Adrenal gland (tissue), 5 donors: ENCODE measurements around the gene WWP2.

Experiments used
- CTCF ChIP-seq, 6 experiments: fragments of 450-650 bp in 4 of 6; fragments of 200-600 bp in 2 of 6; sonication (generic) in 1 of 6; IDR thresholded peaks; 1 replicate in 5 of 6; 2 replicates in 1 of 6; pipeline versions ENCODE4 v1.5.1 to v1.8.0; 2016 to 2021; ENCODE audit warnings: antibody characterized with exemption in 6 of 6, mild to moderate bottlenecking in 2 of 6, moderate library complexity in 1 of 6
- POLR2A ChIP-seq, 2 donors: fragments of 450-650 bp; IDR thresholded peaks; one replicate each; pipeline ENCODE4 v1.6.1; 2017; ENCODE audit warnings: antibody characterized with exemption in 2 of 2, mild to moderate bottlenecking in 2 of 2, moderate library complexity in 1 of 2
- donor health status: DM: no; HTN: no; CAD: no.

GRCh38 chr16:69939821-69940585, 177.9 kb downstream of the WWP2 start:
- TF ChIP-seq CTCF (IDR thresholded peaks at IDR 0.05) = no peak
- TF ChIP-seq POLR2A (IDR thresholded peaks at IDR 0.05) = no peak
